T-helper 2 cell treated with Interferon-gamma antibody and Interleukin-4, amounts not matched to agents 5 μg/mL and 100 μg/mL, for 36 hours (primary cell): ENCODE results near the gene CHCHD3.

ENCODE experiments used
- DNase-seq: peaks from one replicate; pipeline ENCODE4 v3.0.0; 2021; ENCODE audit warnings: low spot score
- H3K27ac Mint-ChIP-seq: one replicate; pipeline ENCODE4 v1.8.0; 2021; ENCODE audit warnings: mild to moderate bottlenecking, mixed read lengths
- H3K27me3 Mint-ChIP-seq: one replicate; pipeline ENCODE4 v1.8.0; 2021; ENCODE audit warnings: low read depth, mixed read lengths
- H3K36me3 Mint-ChIP-seq: one replicate; pipeline ENCODE4 v1.8.0; 2021; ENCODE audit warnings: low read depth, mixed read lengths
- H3K4me1 Mint-ChIP-seq: one replicate; pipeline ENCODE4 v1.8.0; 2021; ENCODE audit warnings: low read depth, mixed read lengths
- H3K4me3 Mint-ChIP-seq: one replicate; pipeline ENCODE4 v1.8.0; 2022; ENCODE audit warnings: mild to moderate bottlenecking, moderate library complexity, mixed read lengths
- H3K9me3 Mint-ChIP-seq: one replicate; pipeline ENCODE4 v1.8.0; 2021; ENCODE audit warnings: mixed read lengths

Gene CHCHD3

DNA sequence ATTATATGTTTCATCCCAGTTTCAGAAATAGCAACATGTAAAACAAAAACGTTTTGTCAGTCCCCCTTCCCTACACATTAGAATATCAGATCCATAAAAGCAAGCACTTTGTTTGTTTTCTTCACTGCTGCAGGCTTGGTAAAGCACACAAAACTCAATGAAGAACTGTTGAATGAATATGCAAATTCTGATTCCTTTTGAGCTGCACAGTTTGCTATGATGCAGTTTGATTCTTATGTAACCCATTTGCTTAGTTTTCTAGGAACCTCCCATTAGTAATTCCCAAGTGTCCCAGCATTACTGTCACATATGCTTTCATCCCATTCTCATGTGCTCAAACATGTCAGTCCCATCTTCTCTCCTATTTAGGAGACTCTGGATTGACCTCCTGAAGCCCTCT, 26.1 kb upstream of the CHCHD3 start:
- peaks cover 10% of the 10 kb centered on the region for H3K27me3 Mint-ChIP-seq
- no peak for DNase-seq
- no peaks in the 10 kb centered on the region for H3K9me3 Mint-ChIP-seq
- H3K4me1 Mint-ChIP-seq, result no peaks in the 10 kb centered on the region
- H3K36me3 Mint-ChIP-seq, result no peaks in the 10 kb centered on the region
- no peak overlapping the region for H3K4me3 Mint-ChIP-seq
- no peak overlapping the region for H3K27ac Mint-ChIP-seq

DNA sequence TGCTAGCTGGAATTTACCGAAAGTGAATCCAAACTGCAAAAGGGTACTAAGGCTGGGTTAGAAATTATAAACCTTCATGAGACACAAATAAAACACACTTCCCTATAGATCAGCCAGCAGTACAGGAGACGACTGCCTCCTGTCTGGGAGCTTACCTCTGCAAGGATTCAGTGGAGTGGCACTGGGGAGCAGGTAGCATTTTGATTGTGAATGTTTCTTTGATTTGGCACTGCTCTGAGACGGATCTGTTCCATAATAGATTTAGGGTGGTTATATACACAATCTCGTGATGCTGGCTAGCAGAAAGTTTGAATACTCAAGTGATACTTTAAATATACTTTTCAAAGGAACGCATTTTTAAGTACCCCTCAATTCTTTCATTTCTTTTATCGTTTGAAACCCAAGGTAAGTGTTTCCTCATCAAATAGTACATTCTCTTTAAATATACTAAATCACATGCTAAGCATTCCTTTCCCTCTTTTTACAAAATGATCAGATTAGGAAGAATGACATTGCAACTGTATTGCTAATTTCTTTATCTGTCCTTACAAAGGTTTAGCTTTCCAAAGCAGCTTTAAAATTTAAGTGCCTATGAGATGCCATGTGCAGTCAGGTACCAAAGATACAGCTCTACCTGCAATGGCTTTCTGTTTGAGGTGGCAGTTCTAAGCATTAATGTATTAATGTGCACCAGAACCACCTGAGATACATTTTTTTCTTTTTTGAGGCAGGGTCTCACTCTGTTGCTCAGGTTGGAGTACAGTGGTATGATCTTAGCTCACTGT, 20.6 kb upstream of the CHCHD3 start:
- Mint-ChIP-seq H3K9me3 (no peaks in the 10 kb centered on the region), H3K27ac (no peak overlapping the region), H3K27me3 (peaks cover 2% of the 10 kb centered on the region), H3K36me3 (no peaks in the 10 kb centered on the region), H3K4me3 (no peak overlapping the region), H3K4me1 (no peaks in the 10 kb centered on the region)
- no peak for DNase-seq

GRCh38 chr7:133099633-133100286, 17.9 kb upstream of the CHCHD3 start:
- Mint-ChIP-seq H3K36me3 (no peaks in the 10 kb centered on the region), H3K27me3 (peaks cover 2% of the 10 kb centered on the region), H3K4me1 (no peaks in the 10 kb centered on the region), H3K27ac (no peak overlapping the region), H3K4me3 (no peak overlapping the region), H3K9me3 (no peaks in the 10 kb centered on the region)
- DNase-seq, result no peak

DNA sequence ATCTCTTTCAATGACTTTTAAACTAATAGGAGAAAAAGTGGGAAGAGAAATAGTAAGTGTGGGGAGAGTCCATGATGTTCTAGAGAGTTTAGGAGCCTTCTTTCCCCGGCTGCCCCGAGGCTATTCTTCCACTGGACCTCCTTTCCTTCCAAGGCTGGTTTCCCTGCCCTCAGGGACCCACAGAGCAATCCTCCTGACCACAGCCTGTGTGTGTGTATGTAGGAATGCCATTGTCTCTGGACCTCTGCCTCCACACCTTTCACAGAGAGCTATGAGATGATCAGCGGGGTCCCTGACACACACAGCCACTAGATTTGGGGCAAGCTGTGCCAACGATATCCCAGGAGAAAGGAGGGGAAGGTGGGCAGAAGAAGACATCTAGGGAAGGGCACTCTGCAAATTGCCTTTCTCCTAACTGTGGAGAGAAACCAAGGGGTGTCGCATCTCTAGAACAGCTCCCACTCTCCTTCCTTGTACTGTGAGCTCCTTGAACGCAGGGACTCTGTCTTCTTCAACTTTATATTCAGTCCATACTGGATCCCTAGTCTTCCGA, 13.3 kb upstream of the CHCHD3 start:
- H3K27me3 Mint-ChIP-seq, result peaks cover 1% of the 10 kb centered on the region
- H3K4me1 Mint-ChIP-seq, result no peaks in the 10 kb centered on the region
- H3K9me3 Mint-ChIP-seq, result no peaks in the 10 kb centered on the region
- no peak for DNase-seq
- no peak overlapping the region for H3K27ac Mint-ChIP-seq
- no peak overlapping the region for H3K4me3 Mint-ChIP-seq
- no peaks in the 10 kb centered on the region for H3K36me3 Mint-ChIP-seq

- H3K4me1 Mint-ChIP-seq, result no peaks in the 10 kb centered on the region
- H3K9me3 Mint-ChIP-seq, result no peaks in the 10 kb centered on the region
- H3K27me3 Mint-ChIP-seq, result no peaks in the 10 kb centered on the region
- no peak for DNase-seq
- H3K36me3 Mint-ChIP-seq, result no peaks in the 10 kb centered on the region
- no peak overlapping the region for H3K27ac Mint-ChIP-seq
- no peak overlapping the region for H3K4me3 Mint-ChIP-seq
Measured at GRCh38 chr7:133091943-133092464, 10.1 kb upstream of the CHCHD3 start.

- Mint-ChIP-seq H3K4me3 (peak overlapping the region; percentile 90), H3K9me3 (no peaks in the 10 kb centered on the region), H3K36me3 (peaks cover 4% of the 10 kb centered on the region), H3K27me3 (no peaks in the 10 kb centered on the region), H3K4me1 (peaks cover 22% of the 10 kb centered on the region), H3K27ac (peak overlapping the region; percentile 91)
- no peak for DNase-seq
Measured at GRCh38 chr7:133082390-133082766, 488 bp upstream of the CHCHD3 start.

GRCh38 chr7:133081119-133081598, 731 bp downstream of the CHCHD3 start:
- H3K27me3 Mint-ChIP-seq, result no peaks in the 10 kb centered on the region
- peak overlapping the region; percentile 90 for H3K4me3 Mint-ChIP-seq
- H3K9me3 Mint-ChIP-seq, result no peaks in the 10 kb centered on the region
- H3K4me1 Mint-ChIP-seq, result peaks cover 22% of the 10 kb centered on the region
- peak; percentile 7 for DNase-seq
- peak overlapping the region; percentile 91 for H3K27ac Mint-ChIP-seq
- peaks cover 6% of the 10 kb centered on the region for H3K36me3 Mint-ChIP-seq

GRCh38 chr7:133079296-133079695, 2.6 kb downstream of the CHCHD3 start:
- DNase-seq, result no peak
- Mint-ChIP-seq H3K4me3 (no peak overlapping the region), H3K36me3 (peaks cover 8% of the 10 kb centered on the region), H3K27ac (no peak overlapping the region), H3K4me1 (peaks cover 22% of the 10 kb centered on the region), H3K27me3 (no peaks in the 10 kb centered on the region), H3K9me3 (no peaks in the 10 kb centered on the region)

- no peaks in the 10 kb centered on the region for H3K27me3 Mint-ChIP-seq
- peaks cover 24% of the 10 kb centered on the region for H3K4me1 Mint-ChIP-seq
- no peak overlapping the region for H3K4me3 Mint-ChIP-seq
- H3K36me3 Mint-ChIP-seq, result peaks cover 8% of the 10 kb centered on the region
- no peak for DNase-seq
- H3K27ac Mint-ChIP-seq, result no peak overlapping the region
- no peaks in the 10 kb centered on the region for H3K9me3 Mint-ChIP-seq
Measured at GRCh38 chr7:133077394-133077793, 4.5 kb downstream of the CHCHD3 start.

GRCh38 chr7:133076142-133076541, 5.7 kb downstream of the CHCHD3 start:
- no peaks in the 10 kb centered on the region for H3K27me3 Mint-ChIP-seq
- DNase-seq, result no peak
- no peak overlapping the region for H3K4me3 Mint-ChIP-seq
- H3K36me3 Mint-ChIP-seq, result peaks cover 8% of the 10 kb centered on the region
- H3K27ac Mint-ChIP-seq, result no peak overlapping the region
- H3K9me3 Mint-ChIP-seq, result no peaks in the 10 kb centered on the region
- peaks cover 22% of the 10 kb centered on the region for H3K4me1 Mint-ChIP-seq

DNA sequence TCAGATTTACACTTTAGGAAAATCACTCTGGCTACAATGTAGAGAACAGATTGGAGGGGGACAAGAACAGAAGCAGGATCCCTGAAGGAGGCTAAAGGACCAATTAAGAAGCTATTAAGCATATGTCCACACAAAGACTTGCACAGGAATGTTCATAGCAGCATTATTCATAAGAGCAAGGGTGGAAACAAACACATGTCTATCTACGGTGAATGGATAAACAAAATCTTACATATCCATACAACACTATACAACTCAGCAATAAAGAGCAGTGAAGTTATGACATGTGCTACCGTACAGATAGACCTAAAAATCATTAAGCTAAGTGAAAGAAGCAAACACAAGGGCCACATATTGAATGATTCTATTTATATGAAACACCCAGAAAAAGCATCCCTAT, 10.4 kb downstream of the CHCHD3 start:
- Mint-ChIP-seq H3K36me3 (peaks cover 22% of the 10 kb centered on the region), H3K27ac (no peak overlapping the region), H3K27me3 (no peaks in the 10 kb centered on the region)

GRCh38 chr7:133070562-133070961, 11.3 kb downstream of the CHCHD3 start:
- peaks cover 22% of the 10 kb centered on the region for H3K36me3 Mint-ChIP-seq
- no peaks in the 10 kb centered on the region for H3K9me3 Mint-ChIP-seq
- no peak overlapping the region for H3K27ac Mint-ChIP-seq
- no peak for DNase-seq
- H3K27me3 Mint-ChIP-seq, result no peaks in the 10 kb centered on the region
- H3K4me1 Mint-ChIP-seq, result peaks cover 2% of the 10 kb centered on the region
- no peak overlapping the region for H3K4me3 Mint-ChIP-seq

More for the DNA sequence above, 10.4 kb downstream of the CHCHD3 start:
- DNase-seq, result no peak
- no peak overlapping the region for H3K4me3 Mint-ChIP-seq
- H3K4me1 Mint-ChIP-seq, result peaks cover 2% of the 10 kb centered on the region
- H3K9me3 Mint-ChIP-seq, result no peaks in the 10 kb centered on the region

- H3K36me3 Mint-ChIP-seq, result peaks cover 19% of the 10 kb centered on the region
- H3K4me1 Mint-ChIP-seq, result no peaks in the 10 kb centered on the region
- H3K27ac Mint-ChIP-seq, result no peak overlapping the region
- H3K27me3 Mint-ChIP-seq, result no peaks in the 10 kb centered on the region
- no peak for DNase-seq
- H3K4me3 Mint-ChIP-seq, result no peak overlapping the region
- no peaks in the 10 kb centered on the region for H3K9me3 Mint-ChIP-seq
Measured at GRCh38 chr7:133065301-133065700, 16.6 kb downstream of the CHCHD3 start.
